HFF-Myc (cell line): ENCODE data around the gene AMZ1.
A peak's percentile ranks its signal among the peaks of the same experiment; 100 is the strongest.

Experiments
- DNase-seq: peaks from one replicate; pipeline ENCODE4 v3.0.0-alpha.2; 2011; ENCODE audit warnings: low read depth; ENCODE audit errors: extremely low read depth
- H3K4me3 ChIP-seq: replicated peaks from 2 replicates; pipeline ENCODE4 v1.5.1; 2011; ENCODE audit warnings: low read depth, mild to moderate bottlenecking, control low read depth, low read length
- CTCF ChIP-seq: IDR thresholded peaks from 2 replicates; pipeline ENCODE4 v1.5.1; 2012; ENCODE audit warnings: mild to moderate bottlenecking, low read depth, low read length, control low read depth; ENCODE audit errors: missing control alignments

AMZ1 gene

GRCh38 chr7:2705371-2706096 is 17.5 kb downstream of the AMZ1 start:
- H3K4me3 ChIP-seq = no peak overlapping the region
- no peak for TF ChIP-seq CTCF
- no peak for DNase-seq

GRCh38 chr7:2706685-2707126 is 18.7 kb downstream of the AMZ1 start:
- DNase-seq = no peak
- no peak overlapping the region for H3K4me3 ChIP-seq
- no peak for TF ChIP-seq CTCF

- no peak overlapping the region for H3K4me3 ChIP-seq
- DNase-seq = no peak
- TF ChIP-seq CTCF = no peak
Observed at GRCh38 chr7:2707481-2707880, 19.5 kb downstream of the AMZ1 start.

- no peak for DNase-seq
- H3K4me3 ChIP-seq = no peak overlapping the region
- no peak for TF ChIP-seq CTCF
Observed at GRCh38 chr7:2708041-2708440, 20.0 kb downstream of the AMZ1 start.

GRCh38 chr7:2708547-2709310 is 20.7 kb downstream of the AMZ1 start:
- no peak for DNase-seq
- H3K4me3 ChIP-seq = no peak overlapping the region
- no peak for TF ChIP-seq CTCF

GRCh38 chr7:2709553-2710285 is 21.7 kb downstream of the AMZ1 start:
- no peak overlapping the region for H3K4me3 ChIP-seq
- DNase-seq = no peak
- TF ChIP-seq CTCF = peak; percentile 87
